NT2/D1 (cell line): Measurements from ENCODE around the gene KRT78.

Experiments
- SUZ12 ChIP-seq: IDR thresholded peaks from 2 replicates; pipeline ENCODE4 v1.6.1; 2011; ENCODE audit not compliant: insufficient read length, insufficient read depth; ENCODE audit errors: extremely low read depth
- YY1 ChIP-seq: IDR thresholded peaks from 2 replicates; pipeline ENCODE4 v1.6.1; 2011; ENCODE audit not compliant: insufficient read length, insufficient read depth
- ZNF274 ChIP-seq: IDR thresholded peaks from 2 replicates; pipeline ENCODE4 v1.6.1; 2011; ENCODE audit warnings: mild to moderate bottlenecking, low read depth, low read length

- no peak for TF ChIP-seq YY1
- TF ChIP-seq SUZ12 = no peak
- TF ChIP-seq ZNF274 = no peak
Measured at GRCh38 chr12:52808573-52809160, 40.1 kb downstream of the KRT78 start.
